DOHH2 (cell line): Measurements from ENCODE around the gene MDP1.

Source experiments
- H3F3A ChIP-seq: fragments of 200-600 bp; sonication (generic), shearing (Covaris generic); 2 replicates; pipeline ENCODE4 v1.6.0; 2016; ENCODE audit warnings: antibody characterized with exemption, mild to moderate bottlenecking; ENCODE audit not compliant: control insufficient read depth, insufficient read depth
- H3K27ac ChIP-seq: fragments of 200-600 bp; sonication (generic); 2 replicates; pipeline ENCODE4 v1.5.1; 2014; ENCODE audit warnings: low read depth, mild to moderate bottlenecking, low read length, moderate library complexity
- H3K27me3 ChIP-seq: fragments of 200-600 bp; sonication (generic); 2 replicates; pipeline ENCODE4 v1.6.1; 2014; ENCODE audit warnings: mild to moderate bottlenecking, low read length, mixed read lengths; ENCODE audit not compliant: control insufficient read depth
- H3K36me3 ChIP-seq: fragments of 200-600 bp; sonication (generic); 2 replicates; pipeline ENCODE4 v1.6.1; 2014; ENCODE audit warnings: mild to moderate bottlenecking, low read length, moderate library complexity, mixed read lengths; ENCODE audit not compliant: control insufficient read depth
- H3K4me1 ChIP-seq: fragments of 200-600 bp; sonication (generic); 2 replicates; pipeline ENCODE4 v1.6.1; 2014; ENCODE audit warnings: mild to moderate bottlenecking, low read length, mixed read lengths; ENCODE audit not compliant: control insufficient read depth
- H3K4me2 ChIP-seq: fragments of 200-600 bp; sonication (generic); 2 replicates; pipeline ENCODE4 v1.6.0; 2014; ENCODE audit warnings: mild to moderate bottlenecking, low read length, moderate library complexity
- H3K4me3 ChIP-seq: fragments of 200-600 bp; sonication (generic); 2 replicates; pipeline ENCODE4 v1.5.1; 2014; ENCODE audit warnings: mild to moderate bottlenecking, low read length, mixed read lengths
- H3K79me2 ChIP-seq: fragments of 200-600 bp; sonication (generic); 2 replicates; pipeline ENCODE4 v1.6.1; 2014; ENCODE audit warnings: mild to moderate bottlenecking, low read length, mixed read lengths; ENCODE audit not compliant: control insufficient read depth
- H3K9me2 ChIP-seq: fragments of 200-600 bp; sonication (generic); replicated peaks from 2 replicates; pipeline ENCODE4 v1.6.1; 2014; ENCODE audit warnings: mild to moderate bottlenecking, low read length, mixed read lengths; ENCODE audit not compliant: control insufficient read depth
- H3K9me3 ChIP-seq: fragments of 200-600 bp; sonication (generic); 2 replicates; pipeline ENCODE4 v1.6.1; 2014; ENCODE audit warnings: antibody characterized with exemption, low read length, mixed read lengths; ENCODE audit not compliant: control insufficient read depth, insufficient read depth
- H4K20me1 ChIP-seq: fragments of 200-600 bp; sonication (generic); 2 replicates; pipeline ENCODE4 v1.6.0; 2014; ENCODE audit warnings: low read depth, mild to moderate bottlenecking, antibody characterized with exemption, low read length, moderate library complexity; ENCODE audit not compliant: control insufficient read depth, insufficient read depth
- CTCF ChIP-seq: fragments of 200-600 bp; sonication (generic); IDR thresholded peaks from one replicate; pipeline ENCODE4 v1.5.1; 2014; ENCODE audit warnings: antibody characterized with exemption, mild to moderate bottlenecking, low read depth, low read length; ENCODE audit not compliant: poor library complexity, severe bottlenecking
- EZH2phosphoT487 ChIP-seq: fragments of 200-600 bp; sonication (generic); IDR thresholded peaks from 2 replicates; pipeline ENCODE4 v1.6.1; 2017; ENCODE audit warnings: borderline replicate concordance, mild to moderate bottlenecking, antibody characterized with exemption, low read length, moderate library complexity, mixed read lengths

The MDP1 gene

GRCh38 chr14:24192933-24193332, 22.9 kb downstream of the MDP1 start:
- Histone ChIP-seq H3K36me3 (peaks cover 44% of the 10 kb centered on the region), H3K4me1 (peaks cover 32% of the 10 kb centered on the region), H3K27ac (no peak overlapping the region), H4K20me1 (no peaks in the 10 kb centered on the region), H3K9me3 (no peaks in the 10 kb centered on the region), H3F3A (peaks cover 22% of the 10 kb centered on the region), H3K9me2 (no peaks in the 10 kb centered on the region), H3K79me2 (peaks cover 50% of the 10 kb centered on the region), H3K4me2 (no peak overlapping the region), H3K27me3 (no peaks in the 10 kb centered on the region), H3K4me3 (no peak overlapping the region)
- TF ChIP-seq CTCF (no peak), EZH2phosphoT487 (no peak)

GRCh38 chr14:24190416-24190815, 25.4 kb downstream of the MDP1 start:
- Histone ChIP-seq H3K9me3 (no peaks in the 10 kb centered on the region), H3K4me2 (no peak overlapping the region), H3K27ac (no peak overlapping the region), H3K9me2 (no peaks in the 10 kb centered on the region), H3K4me1 (peaks cover 34% of the 10 kb centered on the region), H3K4me3 (no peak overlapping the region), H3K36me3 (peaks cover 65% of the 10 kb centered on the region), H3F3A (peaks cover 19% of the 10 kb centered on the region), H3K79me2 (peaks cover 44% of the 10 kb centered on the region), H3K27me3 (no peaks in the 10 kb centered on the region), H4K20me1 (no peaks in the 10 kb centered on the region)
- TF ChIP-seq CTCF (no peak), EZH2phosphoT487 (no peak)

GRCh38 chr14:24189460-24189859, 26.4 kb downstream of the MDP1 start:
- H3K27ac ChIP-seq, result peak overlapping the region; percentile 25; the same call in 1 of the 2 replicates
- no peaks in the 10 kb centered on the region for H3K9me2 ChIP-seq
- TF ChIP-seq EZH2phosphoT487 (no peak), CTCF (no peak)
- peaks cover 19% of the 10 kb centered on the region for H3F3A ChIP-seq
- no peaks in the 10 kb centered on the region for H3K9me3 ChIP-seq
- no peaks in the 10 kb centered on the region for H3K27me3 ChIP-seq
- no peaks in the 10 kb centered on the region for H4K20me1 ChIP-seq
- H3K4me3 ChIP-seq, result peak overlapping the region; percentile 80
- peaks cover 71% of the 10 kb centered on the region for H3K36me3 ChIP-seq
- peak overlapping the region; percentile 90 for H3K4me2 ChIP-seq
- H3K79me2 ChIP-seq, result peaks cover 37% of the 10 kb centered on the region
- H3K4me1 ChIP-seq, result peaks cover 27% of the 10 kb centered on the region

- no peaks in the 10 kb centered on the region for H3K27me3 ChIP-seq
- peaks cover 14% of the 10 kb centered on the region for H3F3A ChIP-seq
- H3K4me2 ChIP-seq, result peak overlapping the region; percentile 90
- H4K20me1 ChIP-seq, result no peaks in the 10 kb centered on the region
- peak overlapping the region; percentile 25; the same call in 1 of the 2 replicates for H3K27ac ChIP-seq
- H3K9me2 ChIP-seq, result no peaks in the 10 kb centered on the region
- peaks cover 23% of the 10 kb centered on the region for H3K4me1 ChIP-seq
- H3K4me3 ChIP-seq, result peak overlapping the region; percentile 80
- TF ChIP-seq EZH2phosphoT487 (no peak), CTCF (no peak)
- peaks cover 71% of the 10 kb centered on the region for H3K36me3 ChIP-seq
- H3K79me2 ChIP-seq, result peaks cover 32% of the 10 kb centered on the region
- no peaks in the 10 kb centered on the region for H3K9me3 ChIP-seq
Observed at GRCh38 chr14:24189059-24189375, 26.8 kb downstream of the MDP1 start.
